ENCODE results near the gene FOXO6.

Gene FOXO6

GRCh38 chr1:41390166-41390565, 28.9 kb downstream of the FOXO6 start:
- H3K27me3 Mint-ChIP-seq = peaks cover 21% of the 10 kb centered on the region
- no peaks in the 10 kb centered on the region for H3K36me3 Mint-ChIP-seq (ENCODE audit: low read depth)
- no peak overlapping the region for H3K27ac Mint-ChIP-seq
- H3K4me3 Mint-ChIP-seq = no peak overlapping the region
- no peaks in the 10 kb centered on the region for H3K9me3 Mint-ChIP-seq
- no peaks in the 10 kb centered on the region for H3K4me1 Mint-ChIP-seq (ENCODE audit: low read depth)

- no peaks in the 10 kb centered on the region for H3K36me3 Mint-ChIP-seq (ENCODE audit: low read depth)
- no peak overlapping the region for H3K4me3 Mint-ChIP-seq
- no peak overlapping the region for H3K27ac Mint-ChIP-seq
- peaks cover 21% of the 10 kb centered on the region for H3K27me3 Mint-ChIP-seq
- H3K4me1 Mint-ChIP-seq (ENCODE audit: low read depth) = peaks cover under 1% of the 10 kb centered on the region
- no peaks in the 10 kb centered on the region for H3K9me3 Mint-ChIP-seq
Measured at GRCh38 chr1:41390573-41390972, 29.3 kb downstream of the FOXO6 start.

- no peaks in the 10 kb centered on the region for H3K36me3 Mint-ChIP-seq (ENCODE audit: low read depth)
- peaks cover 4% of the 10 kb centered on the region for H3K4me1 Mint-ChIP-seq (ENCODE audit: low read depth)
- peaks cover 25% of the 10 kb centered on the region for H3K27me3 Mint-ChIP-seq
- H3K27ac Mint-ChIP-seq = no peak overlapping the region
- no peaks in the 10 kb centered on the region for H3K9me3 Mint-ChIP-seq
- H3K4me3 Mint-ChIP-seq = no peak overlapping the region
Measured at GRCh38 chr1:41391834-41392527, 30.7 kb downstream of the FOXO6 start.

GRCh38 chr1:41392528-41392924, 31.3 kb downstream of the FOXO6 start:
- Mint-ChIP-seq H3K36me3 (ENCODE audit: low read depth) (no peaks in the 10 kb centered on the region), H3K4me1 (ENCODE audit: low read depth) (peaks cover 4% of the 10 kb centered on the region), H3K27ac (no peak overlapping the region), H3K9me3 (no peaks in the 10 kb centered on the region), H3K4me3 (no peak overlapping the region), H3K27me3 (peaks cover 21% of the 10 kb centered on the region)

GRCh38 chr1:41393716-41394368, 32.6 kb downstream of the FOXO6 start:
- H3K27ac Mint-ChIP-seq = no peak overlapping the region
- peaks cover 4% of the 10 kb centered on the region for H3K4me1 Mint-ChIP-seq (ENCODE audit: low read depth)
- no peaks in the 10 kb centered on the region for H3K36me3 Mint-ChIP-seq (ENCODE audit: low read depth)
- H3K27me3 Mint-ChIP-seq = peaks cover 21% of the 10 kb centered on the region
- H3K4me3 Mint-ChIP-seq = no peak overlapping the region
- H3K9me3 Mint-ChIP-seq = no peaks in the 10 kb centered on the region

- H3K27me3 Mint-ChIP-seq = peaks cover 21% of the 10 kb centered on the region
- peaks cover 4% of the 10 kb centered on the region for H3K4me1 Mint-ChIP-seq (ENCODE audit: low read depth)
- H3K9me3 Mint-ChIP-seq = no peaks in the 10 kb centered on the region
- no peaks in the 10 kb centered on the region for H3K36me3 Mint-ChIP-seq (ENCODE audit: low read depth)
- H3K27ac Mint-ChIP-seq = no peak overlapping the region
- H3K4me3 Mint-ChIP-seq = no peak overlapping the region
Measured at GRCh38 chr1:41394369-41394744, 33.1 kb downstream of the FOXO6 start.

- Mint-ChIP-seq H3K27me3 (peaks cover 21% of the 10 kb centered on the region), H3K36me3 (ENCODE audit: low read depth) (no peaks in the 10 kb centered on the region), H3K4me1 (ENCODE audit: low read depth) (peaks cover 4% of the 10 kb centered on the region), H3K4me3 (no peak overlapping the region), H3K9me3 (no peaks in the 10 kb centered on the region), H3K27ac (no peak overlapping the region)
Measured at GRCh38 chr1:41394959-41395956, 34.0 kb downstream of the FOXO6 start.

- no peaks in the 10 kb centered on the region for H3K9me3 Mint-ChIP-seq
- no peak overlapping the region for H3K27ac Mint-ChIP-seq
- no peaks in the 10 kb centered on the region for H3K36me3 Mint-ChIP-seq (ENCODE audit: low read depth)
- H3K4me1 Mint-ChIP-seq (ENCODE audit: low read depth) = peaks cover 4% of the 10 kb centered on the region
- peaks cover 24% of the 10 kb centered on the region for H3K27me3 Mint-ChIP-seq
- H3K4me3 Mint-ChIP-seq = no peak overlapping the region
Measured at GRCh38 chr1:41396084-41396483, 34.9 kb downstream of the FOXO6 start.

- H3K27ac Mint-ChIP-seq = no peak overlapping the region
- H3K9me3 Mint-ChIP-seq = no peaks in the 10 kb centered on the region
- peaks cover 4% of the 10 kb centered on the region for H3K4me1 Mint-ChIP-seq (ENCODE audit: low read depth)
- no peaks in the 10 kb centered on the region for H3K36me3 Mint-ChIP-seq (ENCODE audit: low read depth)
- H3K27me3 Mint-ChIP-seq = peaks cover 29% of the 10 kb centered on the region
- H3K4me3 Mint-ChIP-seq = no peak overlapping the region
Measured at GRCh38 chr1:41397020-41397419, 35.8 kb downstream of the FOXO6 start.

- H3K27ac Mint-ChIP-seq = no peak overlapping the region
- no peaks in the 10 kb centered on the region for H3K36me3 Mint-ChIP-seq (ENCODE audit: low read depth)
- peaks cover 35% of the 10 kb centered on the region for H3K27me3 Mint-ChIP-seq
- H3K9me3 Mint-ChIP-seq = no peaks in the 10 kb centered on the region
- peaks cover 4% of the 10 kb centered on the region for H3K4me1 Mint-ChIP-seq (ENCODE audit: low read depth)
- H3K4me3 Mint-ChIP-seq = no peak overlapping the region
Measured at GRCh38 chr1:41397753-41398330, 36.6 kb downstream of the FOXO6 start.

GRCh38 chr1:41399145-41399795, 38.0 kb downstream of the FOXO6 start:
- Mint-ChIP-seq H3K9me3 (no peaks in the 10 kb centered on the region), H3K36me3 (ENCODE audit: low read depth) (no peaks in the 10 kb centered on the region), H3K4me1 (ENCODE audit: low read depth) (peaks cover 4% of the 10 kb centered on the region), H3K4me3 (no peak overlapping the region), H3K27me3 (peaks cover 39% of the 10 kb centered on the region), H3K27ac (no peak overlapping the region)

- Mint-ChIP-seq H3K4me3 (no peak overlapping the region), H3K4me1 (ENCODE audit: low read depth) (peaks cover 4% of the 10 kb centered on the region), H3K27me3 (peaks cover 39% of the 10 kb centered on the region), H3K9me3 (no peaks in the 10 kb centered on the region), H3K36me3 (ENCODE audit: low read depth) (no peaks in the 10 kb centered on the region), H3K27ac (no peak overlapping the region)
Measured at GRCh38 chr1:41400225-41400624, 39.0 kb downstream of the FOXO6 start.

- Mint-ChIP-seq H3K4me1 (ENCODE audit: low read depth) (no peaks in the 10 kb centered on the region), H3K27ac (no peak overlapping the region)
Measured at GRCh38 chr1:41401899-41402298, 40.7 kb downstream of the FOXO6 start.

GRCh38 chr1:41404308-41404761, 43.1 kb downstream of the FOXO6 start:
- Mint-ChIP-seq H3K4me1 (ENCODE audit: low read depth) (no peaks in the 10 kb centered on the region), H3K27me3 (peaks cover 36% of the 10 kb centered on the region), H3K27ac (no peak overlapping the region), H3K36me3 (ENCODE audit: low read depth) (no peaks in the 10 kb centered on the region), H3K4me3 (no peak overlapping the region), H3K9me3 (no peaks in the 10 kb centered on the region)

More at GRCh38 chr1:41401899-41402298, 40.7 kb downstream of the FOXO6 start:
- no peak overlapping the region for H3K4me3 Mint-ChIP-seq
- H3K9me3 Mint-ChIP-seq = no peaks in the 10 kb centered on the region
- H3K27me3 Mint-ChIP-seq = peaks cover 23% of the 10 kb centered on the region
- no peaks in the 10 kb centered on the region for H3K36me3 Mint-ChIP-seq (ENCODE audit: low read depth)

Measured in stimulated activated naive CD8-positive, alpha-beta T cell treated with anti-CD3 and anti-CD28 coated beads, Interleukin-15, Interleukin-2, amounts not matched to agents 100 ng/mL and 50 ng/mL, for 24 hours (primary cell).